Upper lobe of left lung (tissue), 4 donors: ENCODE data around the gene SLC25A6.

Experiments used
- CTCF ChIP-seq, 6 experiments: fragments of 450-650 bp in 4 of 6; fragments of 200-600 bp in 2 of 6; sonication (generic) in 2 of 6; IDR thresholded peaks; one replicate each; pipeline ENCODE4 v1.5.1; 2016 to 2019; ENCODE audit warnings: antibody characterized with exemption in 6 of 6
- EP300 ChIP-seq, 4 donors: sonication (generic); formaldehyde crosslinking; IDR thresholded peaks; one replicate each; pipeline ENCODE4 v1.5.1; 2017; ENCODE audit warnings: antibody characterized with exemption in 4 of 4, control low read depth in 2 of 4
- POLR2A ChIP-seq, 4 donors: fragments of 450-650 bp; IDR thresholded peaks; one replicate each; pipeline ENCODE4 v1.5.1; 2016 to 2017; ENCODE audit warnings: antibody characterized with exemption in 4 of 4, mild to moderate bottlenecking in 2 of 4
- POLR2AphosphoS5 ChIP-seq, 2 donors: sonication (generic); formaldehyde crosslinking; IDR thresholded peaks; one replicate each; pipeline ENCODE4 v1.5.1; 2017; ENCODE audit warnings: antibody characterized with exemption in 2 of 2

DNA sequence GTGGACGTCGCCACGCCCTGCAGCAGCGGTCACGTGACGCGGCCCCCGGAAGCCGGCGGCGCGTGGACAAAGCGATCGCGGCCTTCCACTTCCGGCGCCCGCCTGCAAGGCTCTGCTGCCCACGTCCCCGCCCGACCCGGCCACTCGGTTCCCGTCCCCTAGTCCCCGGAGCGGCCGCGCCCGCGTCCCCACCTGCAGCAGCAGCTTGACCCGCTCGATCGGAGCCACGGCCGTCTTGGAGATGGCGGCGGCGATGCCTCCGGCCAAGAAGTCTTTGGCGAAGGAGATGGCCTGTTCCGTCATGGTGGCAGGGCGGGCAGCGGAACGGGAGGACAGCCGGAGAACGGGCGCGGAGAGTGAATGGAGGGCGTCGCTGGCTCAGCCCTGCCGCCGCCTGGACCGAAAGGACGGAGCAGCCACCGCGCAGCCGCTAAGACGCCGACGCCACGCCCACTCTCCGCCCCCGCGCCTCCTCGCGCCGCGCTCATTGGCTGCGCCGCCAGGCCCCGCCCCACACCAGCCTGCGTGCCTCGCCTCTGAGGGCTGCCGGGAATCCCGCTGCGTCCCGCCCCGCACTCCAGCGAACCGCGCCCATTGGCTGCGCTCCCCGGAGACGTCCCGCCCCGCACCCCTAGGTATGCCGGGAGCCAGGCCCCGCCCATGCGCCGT lies at the start of gene SLC25A6:
- TF ChIP-seq CTCF (IDR thresholded peaks at IDR 0.05) (peak in 5 of 6 experiments; percentile 15 to 79 (median 57)), POLR2A (IDR thresholded peaks at IDR 0.05) (peak in 3 of 4 donors; percentile 67 to 97 (median 96)), EP300 (IDR thresholded peaks at IDR 0.05) (peak in 2 of 4 donors; percentile 33 to 63), POLR2AphosphoS5 (IDR thresholded peaks at IDR 0.05) (peak; percentile 71 to 91)
